Neuron (in vitro differentiated cells): Measurements from ENCODE around the gene LIME1.

Experiments used
- H2AFZ ChIP-seq: one replicate; pipeline ENCODE4 v1.6.1; 2013; ENCODE audit warnings: low read depth, mild to moderate bottlenecking, inconsistent platforms, low read length, moderate library complexity
- H3K27me3 ChIP-seq: one replicate; pipeline ENCODE4 v1.6.1; 2013; ENCODE audit warnings: low read length; ENCODE audit not compliant: insufficient read depth
- H3K36me3 ChIP-seq: one replicate; pipeline ENCODE4 v1.6.1; 2013; ENCODE audit warnings: low read length; ENCODE audit not compliant: insufficient read depth
- H3K4me1 ChIP-seq: one replicate; pipeline ENCODE4 v1.6.1; 2013; ENCODE audit warnings: low read length; ENCODE audit not compliant: insufficient read depth
- H3K4me3 ChIP-seq: 2 replicates; pipeline ENCODE4 v1.5.1; 2013; ENCODE audit warnings: mild to moderate bottlenecking, low read length, moderate library complexity
- H3K9me3 ChIP-seq: one replicate; pipeline ENCODE4 v1.6.1; 2013; ENCODE audit warnings: low read length

LIME1 gene

DNA sequence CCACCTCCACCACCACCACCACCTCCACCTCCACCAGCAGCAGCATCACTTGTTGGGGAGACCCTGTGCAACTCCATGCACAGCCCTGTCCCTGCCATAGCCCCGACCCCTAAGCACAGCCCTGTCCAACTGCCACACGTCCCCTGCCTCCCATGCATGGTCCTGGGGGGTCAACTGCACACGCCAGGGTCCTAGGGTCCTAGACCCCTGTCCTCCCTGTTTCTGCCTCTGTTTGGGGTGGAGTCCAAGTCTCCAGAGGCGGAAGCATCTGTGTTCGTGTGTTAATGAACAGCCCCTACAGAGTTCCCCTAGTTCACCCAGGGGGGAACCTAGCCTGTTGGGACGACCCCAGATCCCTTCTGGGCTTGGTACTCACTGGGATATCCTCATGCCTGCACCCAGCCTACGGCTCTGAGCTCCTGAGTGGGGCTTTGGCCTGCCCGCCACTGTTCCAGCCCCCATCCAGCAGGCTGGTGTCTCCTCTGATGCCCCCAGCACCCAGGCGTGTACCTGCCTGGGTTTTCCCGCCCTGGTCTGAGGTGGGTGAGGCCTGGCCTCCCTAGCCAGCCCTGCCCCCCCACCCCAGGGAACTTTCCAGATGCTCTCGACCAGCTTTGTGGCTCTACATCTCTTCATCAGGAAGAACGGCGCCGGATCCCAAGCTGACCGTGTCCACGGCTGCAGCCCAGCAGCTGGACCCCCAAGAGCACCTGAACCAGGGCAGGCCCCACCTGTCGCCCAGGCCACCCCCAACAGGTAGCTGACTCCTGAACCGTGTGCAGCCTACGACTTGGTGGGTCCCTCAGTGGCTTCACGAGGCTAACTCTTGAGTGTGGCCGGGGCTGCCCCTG, 42.5 kb upstream of the LIME1 start:
- no peak overlapping the region for H2AFZ ChIP-seq
- peaks cover 11% of the 10 kb centered on the region for H3K36me3 ChIP-seq
- H3K4me3 ChIP-seq, result no peak overlapping the region
- H3K9me3 ChIP-seq, result no peaks in the 10 kb centered on the region
- H3K27me3 ChIP-seq, result no peaks in the 10 kb centered on the region
- H3K4me1 ChIP-seq, result no peaks in the 10 kb centered on the region

DNA sequence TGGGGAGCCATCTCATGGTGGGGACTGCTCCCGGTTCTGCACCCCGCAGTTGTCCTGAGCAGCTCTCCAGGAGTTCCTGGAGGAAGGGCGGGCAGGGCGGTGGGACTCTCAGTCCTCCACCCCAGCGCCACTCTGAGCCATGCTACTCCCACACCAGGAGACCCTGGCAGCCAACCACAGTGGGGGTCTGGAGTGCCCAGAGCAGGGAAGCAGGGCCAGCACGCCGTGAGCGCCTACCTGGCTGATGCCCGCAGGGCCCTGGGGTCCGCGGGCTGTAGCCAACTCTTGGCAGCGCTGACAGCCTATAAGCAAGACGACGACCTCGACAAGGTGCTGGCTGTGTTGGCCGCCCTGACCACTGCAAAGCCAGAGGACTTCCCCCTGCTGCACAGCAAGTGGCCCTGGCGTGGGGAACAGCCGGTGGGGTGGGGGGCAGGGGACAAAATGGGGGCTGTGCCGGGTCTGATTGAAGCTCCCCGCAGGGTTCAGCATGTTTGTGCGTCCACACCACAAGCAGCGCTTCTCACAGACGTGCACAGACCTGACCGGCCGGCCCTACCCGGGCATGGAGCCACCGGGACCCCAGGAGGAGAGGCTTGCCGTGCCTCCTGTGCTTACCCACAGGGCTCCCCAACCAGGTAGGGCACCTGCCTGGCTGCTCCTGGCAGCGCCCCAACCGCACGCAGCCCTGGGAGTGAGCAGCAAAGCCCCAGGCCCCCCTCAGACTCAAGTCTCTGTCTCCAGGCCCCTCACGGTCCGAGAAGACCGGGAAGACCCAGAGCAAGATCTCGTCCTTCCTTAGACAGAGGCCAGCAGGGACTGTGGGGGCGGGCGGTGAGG, 41.7 kb upstream of the LIME1 start:
- Histone ChIP-seq H2AFZ (no peak overlapping the region), H3K27me3 (no peaks in the 10 kb centered on the region), H3K9me3 (no peaks in the 10 kb centered on the region), H3K4me1 (peaks cover 4% of the 10 kb centered on the region), H3K36me3 (peaks cover 11% of the 10 kb centered on the region), H3K4me3 (no peak overlapping the region)

- peaks cover 6% of the 10 kb centered on the region for H3K4me1 ChIP-seq
- H3K36me3 ChIP-seq, result peaks cover 14% of the 10 kb centered on the region
- no peak overlapping the region for H3K4me3 ChIP-seq
- H3K9me3 ChIP-seq, result no peaks in the 10 kb centered on the region
- no peaks in the 10 kb centered on the region for H3K27me3 ChIP-seq
- no peak overlapping the region for H2AFZ ChIP-seq
Measured at GRCh38 chr20:63695424-63696305, 40.8 kb upstream of the LIME1 start.

DNA sequence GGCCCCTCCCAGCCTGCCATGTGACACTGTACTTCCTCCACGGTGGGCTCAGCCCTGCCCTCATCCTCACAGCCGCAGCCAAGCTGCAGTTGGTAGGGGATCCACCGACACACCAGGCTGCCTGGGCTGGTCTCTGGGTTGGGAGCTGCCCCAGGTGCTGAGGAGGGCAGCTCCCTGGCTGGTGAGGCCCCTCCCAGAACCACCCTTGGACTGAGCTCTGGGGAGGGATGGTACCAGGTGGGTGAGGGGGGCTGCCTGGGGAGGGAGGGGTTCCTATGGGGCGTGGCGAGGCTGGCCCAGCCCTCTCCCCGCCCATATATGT, 40.2 kb upstream of the LIME1 start:
- Histone ChIP-seq H3K36me3 (peaks cover 14% of the 10 kb centered on the region), H3K27me3 (no peaks in the 10 kb centered on the region), H3K4me1 (peaks cover 6% of the 10 kb centered on the region), H2AFZ (no peak overlapping the region), H3K9me3 (no peaks in the 10 kb centered on the region), H3K4me3 (no peak overlapping the region)

- Histone ChIP-seq H3K9me3 (no peaks in the 10 kb centered on the region), H2AFZ (no peak within 1 kb of the TSS), H3K4me1 (peaks cover 6% of the 10 kb centered on the region), H3K36me3 (peaks cover 14% of the 10 kb centered on the region), H3K27me3 (no peaks in the 10 kb centered on the region), H3K4me3 (no peak within 1 kb of the TSS)
Measured at GRCh38 chr20:63696628-63697356, 39.7 kb upstream of the LIME1 start, which contains the start of gene TNFRSF6B. Gene TNFRSF6B, plus strand, starts transcription at chr20:63696652. Its CDS starts 116 bp downstream, at chr20:63696768.

- peaks cover 14% of the 10 kb centered on the region for H3K36me3 ChIP-seq
- H3K9me3 ChIP-seq, result no peaks in the 10 kb centered on the region
- H3K4me3 ChIP-seq, result no peak overlapping the region
- no peaks in the 10 kb centered on the region for H3K27me3 ChIP-seq
- H2AFZ ChIP-seq, result no peak overlapping the region
- peaks cover 6% of the 10 kb centered on the region for H3K4me1 ChIP-seq
Measured at GRCh38 chr20:63697357-63697867, 39.1 kb upstream of the LIME1 start.

GRCh38 chr20:63697868-63698545, 38.5 kb upstream of the LIME1 start:
- Histone ChIP-seq H3K4me1 (peaks cover 6% of the 10 kb centered on the region), H3K27me3 (no peaks in the 10 kb centered on the region), H3K4me3 (no peak overlapping the region), H3K9me3 (no peaks in the 10 kb centered on the region), H3K36me3 (peaks cover 14% of the 10 kb centered on the region), H2AFZ (no peak overlapping the region)

DNA sequence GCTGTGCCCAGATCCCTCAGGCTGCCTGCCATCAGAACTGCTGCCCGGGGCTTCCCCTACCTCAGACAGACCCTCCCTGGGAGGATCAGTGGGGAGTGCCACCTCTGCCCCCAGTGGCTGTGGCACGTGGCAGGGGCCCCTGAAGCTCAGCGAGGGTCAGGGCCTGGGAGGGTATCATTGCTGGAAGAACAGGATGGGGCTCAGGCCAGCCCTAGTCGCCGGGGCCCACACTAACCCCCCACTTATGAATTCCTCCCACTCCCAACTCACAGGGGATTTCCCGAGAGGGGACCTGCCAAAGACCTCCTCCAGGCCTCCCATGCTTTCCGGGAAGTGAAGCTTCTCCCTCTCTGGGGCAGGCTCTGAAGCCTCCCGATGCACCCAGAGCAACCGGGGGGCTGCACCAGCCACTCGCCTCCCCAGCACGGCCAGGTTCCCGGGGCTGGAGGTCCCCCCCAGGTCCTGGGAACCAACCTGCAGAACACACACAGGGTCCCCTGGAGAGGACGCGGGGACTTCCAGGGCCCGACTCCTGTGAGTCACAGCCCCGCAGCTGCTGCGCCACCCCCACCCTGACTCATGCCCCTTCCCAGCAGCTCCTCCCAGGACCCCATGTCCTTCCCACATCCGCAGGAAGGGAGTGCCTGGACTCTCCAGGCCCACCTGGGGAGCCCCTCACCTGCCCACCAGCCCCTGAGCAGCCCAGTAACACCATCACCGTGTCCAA, 37.6 kb upstream of the LIME1 start:
- H3K9me3 ChIP-seq, result no peaks in the 10 kb centered on the region
- no peak overlapping the region for H2AFZ ChIP-seq
- H3K36me3 ChIP-seq, result peaks cover 15% of the 10 kb centered on the region
- H3K27me3 ChIP-seq, result no peaks in the 10 kb centered on the region
- H3K4me1 ChIP-seq, result peaks cover 6% of the 10 kb centered on the region
- no peak overlapping the region for H3K4me3 ChIP-seq

DNA sequence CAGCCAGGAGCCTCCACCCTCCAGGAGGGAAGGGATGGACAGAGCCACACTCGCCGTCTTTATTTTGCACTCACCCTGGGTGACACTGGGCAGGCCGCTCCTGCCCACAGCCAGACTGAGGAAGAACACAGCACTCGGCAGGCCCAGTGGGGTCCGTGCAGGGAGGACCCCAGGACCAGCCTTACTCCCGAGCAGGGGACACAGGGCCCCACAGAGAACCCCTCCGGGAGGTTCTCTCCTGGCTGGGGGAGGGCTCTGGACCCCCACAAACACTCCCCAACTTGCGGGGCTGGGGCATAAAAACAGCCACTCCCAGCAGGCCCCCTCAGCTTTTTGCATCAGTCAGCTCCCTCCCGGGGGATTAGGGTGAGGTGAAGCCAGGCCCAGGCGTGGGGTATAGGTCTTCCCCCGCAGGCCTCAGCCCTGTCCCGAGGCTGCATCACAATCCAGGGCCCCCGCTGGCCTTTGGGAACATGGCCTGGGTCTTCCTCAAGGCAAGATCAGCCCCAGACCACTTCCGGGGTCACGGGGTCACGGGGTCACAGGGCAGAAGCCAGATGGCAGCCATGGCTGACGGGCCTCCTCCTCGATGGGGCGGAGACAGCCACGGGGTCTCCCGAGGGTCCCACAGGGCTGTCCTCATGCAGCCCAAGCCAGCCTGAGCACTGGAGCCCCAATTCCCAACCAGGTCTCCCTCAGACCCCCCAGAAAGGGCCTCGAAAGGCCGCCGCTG, 36.8 kb upstream of the LIME1 start:
- H3K4me1 ChIP-seq, result peaks cover 6% of the 10 kb centered on the region
- peaks cover 21% of the 10 kb centered on the region for H3K36me3 ChIP-seq
- no peak overlapping the region for H2AFZ ChIP-seq

GRCh38 chr20:63700199-63701050, 36.0 kb upstream of the LIME1 start:
- Histone ChIP-seq H3K36me3 (peaks cover 25% of the 10 kb centered on the region), H3K27me3 (no peaks in the 10 kb centered on the region), H3K4me1 (peaks cover 6% of the 10 kb centered on the region), H3K4me3 (no peak overlapping the region), H3K9me3 (no peaks in the 10 kb centered on the region), H2AFZ (no peak overlapping the region)

More for the DNA sequence above, 36.8 kb upstream of the LIME1 start:
- Histone ChIP-seq H3K9me3 (no peaks in the 10 kb centered on the region), H3K27me3 (no peaks in the 10 kb centered on the region), H3K4me3 (no peak overlapping the region)
